ENCODE measurements around the gene ATL1.
"Not testable (repeated sequence)": the region's sequence is repeated elsewhere in the genome, so short reads cannot be mapped to it uniquely, and the experiment has no call there.

The ATL1 gene

GRCh38 chr14:50615056-50615455 is 55.1 kb downstream of the ATL1 start:
- no peak overlapping the region for H2AFZ ChIP-seq (ENCODE audit: low read length, unreplicated experiment)
- H3K27me3 ChIP-seq (ENCODE audit: insufficient read depth, low read length), result no peaks in the 10 kb centered on the region
- H3K27ac ChIP-seq (ENCODE audit: low read depth, low read length), result no peak overlapping the region
- H3K4me3 ChIP-seq (ENCODE audit: low read depth, low read length), result no peak overlapping the region
- H3K4me1 ChIP-seq (ENCODE audit: control insufficient read depth, insufficient read depth, low read length, unreplicated experiment), result peaks cover under 1% of the 10 kb centered on the region
- H3K79me2 ChIP-seq (ENCODE audit: control insufficient read depth, insufficient read depth, low read length, unreplicated experiment), result no peaks in the 10 kb centered on the region
- H3K36me3 ChIP-seq (ENCODE audit: insufficient read depth, low read length), result no peaks in the 10 kb centered on the region

- Histone ChIP-seq H3K27ac (ENCODE audit: low read depth, low read length) (no peak overlapping the region), H3K4me3 (ENCODE audit: low read depth, low read length) (no peak overlapping the region), H3K79me2 (ENCODE audit: control insufficient read depth, insufficient read depth, low read length, unreplicated experiment) (no peaks in the 10 kb centered on the region), H3K27me3 (ENCODE audit: insufficient read depth, low read length) (no peaks in the 10 kb centered on the region), H3K4me1 (ENCODE audit: control insufficient read depth, insufficient read depth, low read length, unreplicated experiment) (peaks cover 5% of the 10 kb centered on the region), H3K36me3 (ENCODE audit: insufficient read depth, low read length) (no peaks in the 10 kb centered on the region), H2AFZ (ENCODE audit: low read length, unreplicated experiment) (no peak overlapping the region)
These were observed 55.6 kb downstream of the ATL1 start for GRCh38 chr14:50615552-50615951.

- Histone ChIP-seq H3K27me3 (ENCODE audit: insufficient read depth, low read length) (no peaks in the 10 kb centered on the region), H3K79me2 (ENCODE audit: control insufficient read depth, insufficient read depth, low read length, unreplicated experiment) (no peaks in the 10 kb centered on the region), H3K36me3 (ENCODE audit: insufficient read depth, low read length) (no peaks in the 10 kb centered on the region), H2AFZ (ENCODE audit: low read length, unreplicated experiment) (no peak overlapping the region), H3K27ac (ENCODE audit: low read depth, low read length) (no peak overlapping the region), H3K4me3 (ENCODE audit: low read depth, low read length) (no peak overlapping the region), H3K4me1 (ENCODE audit: control insufficient read depth, insufficient read depth, low read length, unreplicated experiment) (peaks cover 8% of the 10 kb centered on the region)
These were observed 56.3 kb downstream of the ATL1 start for GRCh38 chr14:50616275-50616674.

- Histone ChIP-seq H3K4me1 (ENCODE audit: control insufficient read depth, insufficient read depth, low read length, unreplicated experiment) (peaks cover 8% of the 10 kb centered on the region), H3K4me3 (ENCODE audit: low read depth, low read length) (no peak overlapping the region), H2AFZ (ENCODE audit: low read length, unreplicated experiment) (no peak overlapping the region), H3K36me3 (ENCODE audit: insufficient read depth, low read length) (no peaks in the 10 kb centered on the region), H3K27ac (ENCODE audit: low read depth, low read length) (no peak overlapping the region), H3K27me3 (ENCODE audit: insufficient read depth, low read length) (no peaks in the 10 kb centered on the region), H3K79me2 (ENCODE audit: control insufficient read depth, insufficient read depth, low read length, unreplicated experiment) (no peaks in the 10 kb centered on the region)
These were observed 59.7 kb downstream of the ATL1 start for GRCh38 chr14:50619569-50620141.

- no peak overlapping the region for H2AFZ ChIP-seq (ENCODE audit: low read length, unreplicated experiment)
- H3K36me3 ChIP-seq (ENCODE audit: insufficient read depth, low read length), result no peaks in the 10 kb centered on the region
- no peaks in the 10 kb centered on the region for H3K27me3 ChIP-seq (ENCODE audit: insufficient read depth, low read length)
- no peak overlapping the region for H3K27ac ChIP-seq (ENCODE audit: low read depth, low read length)
- H3K79me2 ChIP-seq (ENCODE audit: control insufficient read depth, insufficient read depth, low read length, unreplicated experiment), result no peaks in the 10 kb centered on the region
- H3K4me1 ChIP-seq (ENCODE audit: control insufficient read depth, insufficient read depth, low read length, unreplicated experiment), result peaks cover 8% of the 10 kb centered on the region
- H3K4me3 ChIP-seq (ENCODE audit: low read depth, low read length), result no peak overlapping the region
These were observed 60.4 kb downstream of the ATL1 start for GRCh38 chr14:50620341-50620740.

- H3K27ac ChIP-seq (ENCODE audit: low read depth, low read length), result no peak overlapping the region
- no peak overlapping the region for H3K4me3 ChIP-seq (ENCODE audit: low read depth, low read length)
- no peaks in the 10 kb centered on the region for H3K27me3 ChIP-seq (ENCODE audit: insufficient read depth, low read length)
- peaks cover 8% of the 10 kb centered on the region for H3K4me1 ChIP-seq (ENCODE audit: control insufficient read depth, insufficient read depth, low read length, unreplicated experiment)
- H3K36me3 ChIP-seq (ENCODE audit: insufficient read depth, low read length), result no peaks in the 10 kb centered on the region
- no peaks in the 10 kb centered on the region for H3K79me2 ChIP-seq (ENCODE audit: control insufficient read depth, insufficient read depth, low read length, unreplicated experiment)
- no peak overlapping the region for H2AFZ ChIP-seq (ENCODE audit: low read length, unreplicated experiment)
These were observed 63.0 kb downstream of the ATL1 start for GRCh38 chr14:50622978-50623377.

GRCh38 chr14:50624447-50624846 is 64.5 kb downstream of the ATL1 start:
- Histone ChIP-seq H3K36me3 (ENCODE audit: insufficient read depth, low read length) (no peaks in the 10 kb centered on the region), H3K4me1 (ENCODE audit: control insufficient read depth, insufficient read depth, low read length, unreplicated experiment) (peaks cover 8% of the 10 kb centered on the region), H3K27me3 (ENCODE audit: insufficient read depth, low read length) (no peaks in the 10 kb centered on the region), H3K27ac (ENCODE audit: low read depth, low read length) (no peak overlapping the region), H2AFZ (ENCODE audit: low read length, unreplicated experiment) (no peak overlapping the region), H3K4me3 (ENCODE audit: low read depth, low read length) (no peak overlapping the region), H3K79me2 (ENCODE audit: control insufficient read depth, insufficient read depth, low read length, unreplicated experiment) (no peaks in the 10 kb centered on the region)

GRCh38 chr14:50624947-50625346 is 65.0 kb downstream of the ATL1 start:
- H3K4me3 ChIP-seq (ENCODE audit: low read depth, low read length); H3K79me2 ChIP-seq (ENCODE audit: control insufficient read depth, insufficient read depth, low read length, unreplicated experiment); H3K4me1 ChIP-seq (ENCODE audit: control insufficient read depth, insufficient read depth, low read length, unreplicated experiment); H3K36me3 ChIP-seq (ENCODE audit: insufficient read depth, low read length); H2AFZ ChIP-seq (ENCODE audit: low read length, unreplicated experiment); H3K27me3 ChIP-seq (ENCODE audit: insufficient read depth, low read length); H3K27ac ChIP-seq (ENCODE audit: low read depth, low read length): not testable (repeated sequence)

- Histone ChIP-seq H3K27me3 (ENCODE audit: insufficient read depth, low read length) (no peaks in the 10 kb centered on the region), H3K4me3 (ENCODE audit: low read depth, low read length) (no peak overlapping the region), H3K4me1 (ENCODE audit: control insufficient read depth, insufficient read depth, low read length, unreplicated experiment) (no peaks in the 10 kb centered on the region), H3K36me3 (ENCODE audit: insufficient read depth, low read length) (0 out of 2 replicates have a peak, but pooled peaks cover 4% of the 10 kb centered on the region), H3K79me2 (ENCODE audit: control insufficient read depth, insufficient read depth, low read length, unreplicated experiment) (no peaks in the 10 kb centered on the region), H2AFZ (ENCODE audit: low read length, unreplicated experiment) (no peak overlapping the region), H3K27ac (ENCODE audit: low read depth, low read length) (no peak overlapping the region)
These were observed 71.5 kb downstream of the ATL1 start for GRCh38 chr14:50631408-50631821.

- Histone ChIP-seq H2AFZ (ENCODE audit: low read length, unreplicated experiment) (no peak overlapping the region), H3K79me2 (ENCODE audit: control insufficient read depth, insufficient read depth, low read length, unreplicated experiment) (no peaks in the 10 kb centered on the region), H3K27me3 (ENCODE audit: insufficient read depth, low read length) (no peaks in the 10 kb centered on the region), H3K4me1 (ENCODE audit: control insufficient read depth, insufficient read depth, low read length, unreplicated experiment) (no peaks in the 10 kb centered on the region), H3K4me3 (ENCODE audit: low read depth, low read length) (no peak overlapping the region), H3K36me3 (ENCODE audit: insufficient read depth, low read length) (peaks cover 4% of the 10 kb centered on the region; the same call in 1 of the 2 replicates), H3K27ac (ENCODE audit: low read depth, low read length) (no peak overlapping the region)
These were observed 74.0 kb downstream of the ATL1 start for GRCh38 chr14:50633954-50634353.

GRCh38 chr14:50635141-50635540 is 75.2 kb downstream of the ATL1 start:
- no peaks in the 10 kb centered on the region for H3K79me2 ChIP-seq (ENCODE audit: control insufficient read depth, insufficient read depth, low read length, unreplicated experiment)
- peaks cover 4% of the 10 kb centered on the region; the same call in 1 of the 2 replicates for H3K36me3 ChIP-seq (ENCODE audit: insufficient read depth, low read length)
- no peak overlapping the region for H3K27ac ChIP-seq (ENCODE audit: low read depth, low read length)
- H3K27me3 ChIP-seq (ENCODE audit: insufficient read depth, low read length), result no peaks in the 10 kb centered on the region
- H3K4me3 ChIP-seq (ENCODE audit: low read depth, low read length), result no peak overlapping the region
- H2AFZ ChIP-seq (ENCODE audit: low read length, unreplicated experiment), result no peak overlapping the region
- H3K4me1 ChIP-seq (ENCODE audit: control insufficient read depth, insufficient read depth, low read length, unreplicated experiment), result no peaks in the 10 kb centered on the region

All from ACC112 (cell line).